Measurements from ENCODE around the gene S100Z.
"Not testable (repeated sequence)": the region's sequence is repeated elsewhere in the genome, so short reads cannot be mapped to it uniquely, and the experiment has no call there.

Gene S100Z

GRCh38 chr5:76849419-76850291, at the start of gene S100Z:
TSS of gene S100Z (plus strand) at chr5:76850014. CDS start at chr5:76875360, 25,346 bp downstream.
- no peaks in the 10 kb centered on the region for H3K9me3 ChIP-seq (ENCODE audit: control insufficient read depth, low read length)
- peaks cover 15% of the 10 kb centered on the region for H3K4me1 ChIP-seq (ENCODE audit: control insufficient read depth, insufficient read depth, low read length)
- no peaks in the 10 kb centered on the region for H3K27me3 ChIP-seq (ENCODE audit: control insufficient read depth, insufficient read depth, low read length)
- H3K36me3 ChIP-seq (ENCODE audit: control insufficient read depth, insufficient read depth, low read length) = no peaks in the 10 kb centered on the region
- no peak within 1 kb of the TSS for H3K4me3 ChIP-seq (ENCODE audit: low read length)
- no peak within 1 kb of the TSS for H3K9ac ChIP-seq (ENCODE audit: low read length)

DNA sequence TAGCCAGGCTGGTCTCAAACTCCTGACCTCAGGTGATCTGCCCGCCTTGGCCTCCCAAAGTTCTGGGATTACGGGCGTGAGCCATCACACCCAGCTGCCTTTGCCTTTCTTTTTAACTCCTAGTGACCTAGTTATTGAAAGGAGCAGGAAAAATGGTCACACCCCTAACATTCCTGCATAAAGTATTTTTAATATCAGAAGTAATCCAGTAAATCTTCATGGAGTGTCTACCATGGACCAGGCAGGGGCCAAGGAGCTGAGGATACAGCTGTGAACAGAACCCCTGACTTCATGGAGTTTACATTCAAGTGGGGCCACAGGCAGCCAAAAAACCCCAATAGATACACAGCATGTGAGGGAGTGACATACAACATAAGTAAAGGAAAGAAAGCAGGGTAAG, 49.2 kb upstream of the S100Z start:
- Histone ChIP-seq H3K9me3 (ENCODE audit: control insufficient read depth, low read length) (no peaks in the 10 kb centered on the region), H3K4me1 (ENCODE audit: control insufficient read depth, insufficient read depth, low read length) (peaks cover under 1% of the 10 kb centered on the region), H3K36me3 (ENCODE audit: control insufficient read depth, insufficient read depth, low read length) (no peaks in the 10 kb centered on the region), H3K27me3 (ENCODE audit: control insufficient read depth, insufficient read depth, low read length) (no peaks in the 10 kb centered on the region), H3K4me3 (ENCODE audit: low read length) (no peak overlapping the region), H3K9ac (ENCODE audit: low read length) (no peak overlapping the region)

GRCh38 chr5:76801159-76801802, 48.5 kb upstream of the S100Z start:
- no peaks in the 10 kb centered on the region for H3K27me3 ChIP-seq (ENCODE audit: control insufficient read depth, insufficient read depth, low read length)
- H3K9me3 ChIP-seq (ENCODE audit: control insufficient read depth, low read length) = no peaks in the 10 kb centered on the region
- no peak overlapping the region for H3K4me3 ChIP-seq (ENCODE audit: low read length)
- no peaks in the 10 kb centered on the region for H3K36me3 ChIP-seq (ENCODE audit: control insufficient read depth, insufficient read depth, low read length)
- peaks cover 4% of the 10 kb centered on the region for H3K4me1 ChIP-seq (ENCODE audit: control insufficient read depth, insufficient read depth, low read length)
- no peak overlapping the region for H3K9ac ChIP-seq (ENCODE audit: low read length)

- H3K9ac ChIP-seq (ENCODE audit: low read length) = no peak overlapping the region
- H3K4me3 ChIP-seq (ENCODE audit: low read length) = no peak overlapping the region
- no peaks in the 10 kb centered on the region for H3K27me3 ChIP-seq (ENCODE audit: control insufficient read depth, insufficient read depth, low read length)
- peaks cover 4% of the 10 kb centered on the region for H3K4me1 ChIP-seq (ENCODE audit: control insufficient read depth, insufficient read depth, low read length)
- no peaks in the 10 kb centered on the region for H3K9me3 ChIP-seq (ENCODE audit: control insufficient read depth, low read length)
- H3K36me3 ChIP-seq (ENCODE audit: control insufficient read depth, insufficient read depth, low read length) = no peaks in the 10 kb centered on the region
Measured at GRCh38 chr5:76801803-76802195, 48.0 kb upstream of the S100Z start.

DNA sequence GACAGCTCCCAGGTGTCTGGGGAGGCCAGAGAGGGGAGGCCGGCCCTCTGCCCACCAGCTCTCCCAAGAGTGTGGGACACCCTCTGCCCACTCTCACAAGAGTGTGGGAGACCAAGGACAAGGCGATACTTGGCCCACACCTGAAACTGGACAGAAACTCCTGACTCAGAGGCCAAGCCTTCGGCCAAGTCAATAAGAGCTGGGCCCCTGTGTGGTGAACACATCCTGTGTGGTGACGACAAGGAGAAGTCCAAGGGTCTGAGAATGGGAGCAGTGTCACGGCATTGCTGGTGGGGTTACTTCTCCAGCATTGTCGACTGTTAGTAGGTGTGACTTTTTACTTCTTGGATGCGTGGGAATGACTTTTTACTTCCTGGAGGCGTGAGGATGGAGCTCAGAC, 45.5 kb upstream of the S100Z start:
- H3K4me1 ChIP-seq (ENCODE audit: control insufficient read depth, insufficient read depth, low read length) = peaks cover 4% of the 10 kb centered on the region
- no peaks in the 10 kb centered on the region for H3K9me3 ChIP-seq (ENCODE audit: control insufficient read depth, low read length)
- H3K9ac ChIP-seq (ENCODE audit: low read length) = no peak overlapping the region
- H3K27me3 ChIP-seq (ENCODE audit: control insufficient read depth, insufficient read depth, low read length) = no peaks in the 10 kb centered on the region
- no peak overlapping the region for H3K4me3 ChIP-seq (ENCODE audit: low read length)
- no peaks in the 10 kb centered on the region for H3K36me3 ChIP-seq (ENCODE audit: control insufficient read depth, insufficient read depth, low read length)

GRCh38 chr5:76805821-76806505, 43.9 kb upstream of the S100Z start:
- Histone ChIP-seq H3K9me3 (ENCODE audit: control insufficient read depth, low read length) (no peaks in the 10 kb centered on the region), H3K9ac (ENCODE audit: low read length) (no peak overlapping the region), H3K27me3 (ENCODE audit: control insufficient read depth, insufficient read depth, low read length) (no peaks in the 10 kb centered on the region), H3K4me3 (ENCODE audit: low read length) (no peak overlapping the region), H3K36me3 (ENCODE audit: control insufficient read depth, insufficient read depth, low read length) (no peaks in the 10 kb centered on the region), H3K4me1 (ENCODE audit: control insufficient read depth, insufficient read depth, low read length) (peaks cover 4% of the 10 kb centered on the region)

- H3K4me3 ChIP-seq (ENCODE audit: low read length) = no peak overlapping the region
- H3K4me1 ChIP-seq (ENCODE audit: control insufficient read depth, insufficient read depth, low read length) = peaks cover 4% of the 10 kb centered on the region
- H3K9ac ChIP-seq (ENCODE audit: low read length) = no peak overlapping the region
- no peaks in the 10 kb centered on the region for H3K36me3 ChIP-seq (ENCODE audit: control insufficient read depth, insufficient read depth, low read length)
- H3K27me3 ChIP-seq (ENCODE audit: control insufficient read depth, insufficient read depth, low read length) = no peaks in the 10 kb centered on the region
- no peaks in the 10 kb centered on the region for H3K9me3 ChIP-seq (ENCODE audit: control insufficient read depth, low read length)
Measured at GRCh38 chr5:76807296-76807695, 42.5 kb upstream of the S100Z start.

GRCh38 chr5:76808141-76808691, 41.6 kb upstream of the S100Z start:
- H3K27me3 ChIP-seq (ENCODE audit: control insufficient read depth, insufficient read depth, low read length) = no peaks in the 10 kb centered on the region
- H3K9ac ChIP-seq (ENCODE audit: low read length) = no peak overlapping the region
- peaks cover 4% of the 10 kb centered on the region for H3K4me1 ChIP-seq (ENCODE audit: control insufficient read depth, insufficient read depth, low read length)
- H3K4me3 ChIP-seq (ENCODE audit: low read length) = no peak overlapping the region
- no peaks in the 10 kb centered on the region for H3K9me3 ChIP-seq (ENCODE audit: control insufficient read depth, low read length)
- no peaks in the 10 kb centered on the region for H3K36me3 ChIP-seq (ENCODE audit: control insufficient read depth, insufficient read depth, low read length)

DNA sequence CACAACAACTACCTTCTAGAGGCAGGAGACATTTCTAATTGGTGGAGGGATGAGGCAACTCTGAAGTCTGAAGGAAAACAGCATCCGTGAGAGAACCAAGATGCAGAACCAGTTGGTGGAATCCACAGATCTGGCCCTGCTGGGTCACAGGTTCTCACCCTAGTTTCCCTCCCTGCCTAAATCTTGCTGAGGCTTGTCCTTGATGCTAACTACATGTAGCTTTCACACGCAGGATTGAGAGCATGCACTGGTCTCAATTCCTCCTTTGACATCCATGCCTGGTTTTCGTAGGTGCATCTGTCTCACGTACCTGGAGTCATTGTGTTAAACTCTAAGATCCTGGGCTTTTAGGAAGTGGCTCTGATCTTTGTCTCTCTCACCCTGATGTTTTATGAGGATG, 40.7 kb upstream of the S100Z start:
- H3K27me3 ChIP-seq (ENCODE audit: control insufficient read depth, insufficient read depth, low read length) = no peaks in the 10 kb centered on the region
- no peaks in the 10 kb centered on the region for H3K36me3 ChIP-seq (ENCODE audit: control insufficient read depth, insufficient read depth, low read length)
- peaks cover 4% of the 10 kb centered on the region for H3K4me1 ChIP-seq (ENCODE audit: control insufficient read depth, insufficient read depth, low read length)
- H3K9ac ChIP-seq (ENCODE audit: low read length) = no peak overlapping the region
- no peaks in the 10 kb centered on the region for H3K9me3 ChIP-seq (ENCODE audit: control insufficient read depth, low read length)
- no peak overlapping the region for H3K4me3 ChIP-seq (ENCODE audit: low read length)

DNA sequence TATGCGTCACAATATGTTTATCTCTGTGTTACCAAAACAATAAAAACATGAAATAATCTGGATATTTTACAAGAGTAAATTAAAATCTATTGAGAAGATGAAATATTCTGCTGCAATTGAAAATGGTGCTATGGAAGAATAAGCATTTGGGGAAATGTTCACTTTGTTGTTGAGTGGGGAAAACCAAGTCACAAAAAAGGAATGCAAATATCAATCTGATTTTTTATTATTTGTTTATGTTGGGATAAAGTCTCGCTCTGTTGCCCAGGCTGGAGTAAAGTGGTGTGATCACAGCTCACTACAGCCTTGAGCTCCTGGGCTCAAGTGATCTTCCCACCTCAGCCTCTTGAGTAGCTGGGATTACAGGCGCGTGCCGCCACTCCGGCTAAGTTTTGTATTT, 39.6 kb upstream of the S100Z start:
- Histone ChIP-seq H3K9ac (ENCODE audit: low read length) (no peak overlapping the region), H3K36me3 (ENCODE audit: control insufficient read depth, insufficient read depth, low read length) (no peaks in the 10 kb centered on the region), H3K27me3 (ENCODE audit: control insufficient read depth, insufficient read depth, low read length) (no peaks in the 10 kb centered on the region), H3K4me3 (ENCODE audit: low read length) (no peak overlapping the region), H3K4me1 (ENCODE audit: control insufficient read depth, insufficient read depth, low read length) (peaks cover 4% of the 10 kb centered on the region), H3K9me3 (ENCODE audit: control insufficient read depth, low read length) (no peaks in the 10 kb centered on the region)

DNA sequence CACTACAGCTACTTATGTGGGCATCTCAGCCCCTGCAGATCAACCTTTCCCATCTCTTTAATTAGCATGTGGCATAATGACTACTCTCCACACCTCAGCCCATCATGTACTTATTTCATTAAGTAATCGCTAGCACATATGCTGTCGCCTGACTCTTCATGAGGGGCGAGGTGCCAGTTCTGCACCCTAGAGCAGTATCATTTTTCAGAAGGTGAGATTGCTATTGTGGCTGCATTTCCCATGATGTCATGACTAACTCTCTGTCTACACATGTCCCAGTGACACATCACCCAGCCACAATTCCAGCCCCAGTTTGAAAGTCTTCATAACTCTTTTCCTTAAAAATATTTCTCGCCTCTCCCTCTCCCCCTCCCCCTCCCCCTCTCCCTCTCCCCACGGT, 38.6 kb upstream of the S100Z start:
- H3K27me3 ChIP-seq (ENCODE audit: control insufficient read depth, insufficient read depth, low read length) = no peaks in the 10 kb centered on the region
- H3K9me3 ChIP-seq (ENCODE audit: control insufficient read depth, low read length) = no peaks in the 10 kb centered on the region
- no peak overlapping the region for H3K9ac ChIP-seq (ENCODE audit: low read length)
- H3K4me1 ChIP-seq (ENCODE audit: control insufficient read depth, insufficient read depth, low read length) = no peaks in the 10 kb centered on the region
- no peaks in the 10 kb centered on the region for H3K36me3 ChIP-seq (ENCODE audit: control insufficient read depth, insufficient read depth, low read length)
- no peak overlapping the region for H3K4me3 ChIP-seq (ENCODE audit: low read length)

GRCh38 chr5:76812209-76812608, 37.6 kb upstream of the S100Z start:
- not testable (repeated sequence) for H3K9ac ChIP-seq (ENCODE audit: low read length); H3K27me3 ChIP-seq (ENCODE audit: control insufficient read depth, insufficient read depth, low read length); H3K4me3 ChIP-seq (ENCODE audit: low read length); H3K36me3 ChIP-seq (ENCODE audit: control insufficient read depth, insufficient read depth, low read length); H3K4me1 ChIP-seq (ENCODE audit: control insufficient read depth, insufficient read depth, low read length); H3K9me3 ChIP-seq (ENCODE audit: control insufficient read depth, low read length)

Measured in mucosa of stomach (tissue), 1 donor.